SK-N-SH treated with all-trans-retinoic acid at 6 μM for 48 hours (cell line): ENCODE measurements around the gene ILK.

Source experiments
- ATAC-seq: fragments of 200-7000 bp; cut with Tn5 transposase; 3 replicates; pipeline ENCODE4 v1.9.1; 2020; ENCODE audit warnings: mild to moderate bottlenecking, moderate library complexity
- ARNTL ChIP-seq: fragments of 450-650 bp; formaldehyde crosslinking; IDR thresholded peaks from 2 replicates; pipeline ENCODE4 v1.5.0; 2020; ENCODE audit warnings: low read depth, mild to moderate bottlenecking, moderate library complexity, borderline replicate concordance
- CSDC2 ChIP-seq: fragments of 250-450 bp; sonication (Bioruptor Pico); IDR thresholded peaks from 2 replicates; pipeline ENCODE4 v1.5.0; 2020; ENCODE audit warnings: mild to moderate bottlenecking, moderate library complexity
- ESRRG ChIP-seq: fragments of 250-450 bp; sonication (Bioruptor Pico); IDR thresholded peaks from 2 replicates; pipeline ENCODE4 v1.6.1; 2021; ENCODE audit warnings: mild to moderate bottlenecking
- GLIS3 ChIP-seq: fragments of 250-450 bp; sonication (Bioruptor Pico); IDR thresholded peaks from 2 replicates; pipeline ENCODE4 v1.5.0; 2020; ENCODE audit warnings: mild to moderate bottlenecking, moderate library complexity
- OSR1 ChIP-seq: fragments of 250-450 bp; sonication (Bioruptor Pico); IDR thresholded peaks from 2 replicates; pipeline ENCODE4 v1.8.0; 2022; ENCODE audit warnings: moderate library complexity, mild to moderate bottlenecking, inconsistent platforms
- PPARA ChIP-seq: fragments of 250-450 bp; sonication (Bioruptor Pico); IDR thresholded peaks from 2 replicates; pipeline ENCODE4 v1.5.0; 2020; ENCODE audit warnings: mild to moderate bottlenecking, borderline replicate concordance
- RARB ChIP-seq: fragments of 250-450 bp; sonication (Bioruptor Pico); IDR thresholded peaks from 2 replicates; pipeline ENCODE4 v1.8.0; 2021; ENCODE audit warnings: mild to moderate bottlenecking, moderate library complexity
- SNAI2 ChIP-seq: fragments of 250-450 bp; sonication (Bioruptor Pico); IDR thresholded peaks from 2 replicates; pipeline ENCODE4 v1.5.0; 2020; ENCODE audit warnings: mild to moderate bottlenecking, moderate library complexity
- TCF4 ChIP-seq: fragments of 250-450 bp; sonication (Bioruptor Pico); IDR thresholded peaks from 2 replicates; pipeline ENCODE4 v1.8.0; 2021; ENCODE audit warnings: mild to moderate bottlenecking, moderate library complexity, borderline replicate concordance
- TOX ChIP-seq: fragments of 250-450 bp; sonication (Bioruptor Pico); IDR thresholded peaks from 2 replicates; pipeline ENCODE4 v1.8.0; 2021; ENCODE audit warnings: mild to moderate bottlenecking, moderate library complexity, borderline replicate concordance
- ZFP3 ChIP-seq: fragments of 250-450 bp; sonication (Bioruptor Pico); IDR thresholded peaks from 2 replicates; pipeline ENCODE4 v1.5.0; 2020; ENCODE audit warnings: mild to moderate bottlenecking, moderate library complexity
- ZNF70 ChIP-seq: fragments of 450-650 bp; formaldehyde crosslinking; IDR thresholded peaks from 2 replicates; pipeline ENCODE4 v1.5.0; 2020; ENCODE audit warnings: mild to moderate bottlenecking, moderate library complexity
- ZNF8 ChIP-seq: fragments of 450-650 bp; formaldehyde crosslinking; IDR thresholded peaks from 2 replicates; pipeline ENCODE4 v1.5.0; 2020; ENCODE audit warnings: mild to moderate bottlenecking, moderate library complexity
- TF ChIP-seq, protein P1 (sequence below): fragments of 250-450 bp; sonication (Bioruptor Pico); IDR thresholded peaks from 2 replicates; pipeline ENCODE4 v1.5.1; 2021; ENCODE audit warnings: mild to moderate bottlenecking, moderate library complexity
- TF ChIP-seq, protein P2 (sequence below): fragments of 250-450 bp; sonication (Bioruptor Pico); IDR thresholded peaks from 2 replicates; pipeline ENCODE4 v1.8.0; 2021; ENCODE audit warnings: low read depth, mild to moderate bottlenecking, moderate library complexity, borderline replicate concordance
- TF ChIP-seq, protein P3 (sequence below): fragments of 250-450 bp; sonication (Bioruptor Pico); IDR thresholded peaks from 2 replicates; pipeline ENCODE4 v1.5.0; 2020; ENCODE audit warnings: mild to moderate bottlenecking, moderate library complexity
- TF ChIP-seq, protein P4 (sequence below): fragments of 250-450 bp; sonication (Bioruptor Pico); IDR thresholded peaks from 2 replicates; pipeline ENCODE4 v1.5.1; 2020; ENCODE audit warnings: low read depth, mild to moderate bottlenecking, moderate library complexity

Gene ILK

DNA sequence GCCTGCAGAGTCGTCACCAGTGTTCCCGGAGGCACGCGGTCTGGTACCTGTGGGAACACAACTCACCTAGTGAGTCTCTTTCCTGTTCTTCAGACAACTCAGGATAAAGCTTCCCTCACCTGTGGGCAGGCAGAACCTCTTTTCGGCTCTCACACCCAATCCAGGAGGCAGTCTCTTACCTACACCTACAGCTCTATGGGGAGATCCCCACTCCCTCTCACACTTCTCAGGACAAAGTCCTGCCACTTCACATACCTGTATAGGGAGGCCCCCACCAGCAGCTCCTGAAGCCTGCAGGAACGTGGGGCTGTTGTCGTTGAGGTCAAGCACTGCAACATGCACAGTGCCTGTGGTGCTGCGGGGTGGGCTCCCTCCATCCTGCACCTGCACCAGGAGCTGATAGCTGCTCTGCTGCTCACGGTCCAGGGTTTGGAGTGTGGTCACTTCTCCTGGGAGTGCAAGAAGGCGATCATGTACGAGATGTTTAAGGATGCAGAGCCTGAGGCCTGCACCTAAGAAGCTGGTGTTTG is 27.9 kb downstream of the ILK start (continued):
- no peak for TF ChIP-seq PPARA (CRISPR knock-in tag)

DNA sequence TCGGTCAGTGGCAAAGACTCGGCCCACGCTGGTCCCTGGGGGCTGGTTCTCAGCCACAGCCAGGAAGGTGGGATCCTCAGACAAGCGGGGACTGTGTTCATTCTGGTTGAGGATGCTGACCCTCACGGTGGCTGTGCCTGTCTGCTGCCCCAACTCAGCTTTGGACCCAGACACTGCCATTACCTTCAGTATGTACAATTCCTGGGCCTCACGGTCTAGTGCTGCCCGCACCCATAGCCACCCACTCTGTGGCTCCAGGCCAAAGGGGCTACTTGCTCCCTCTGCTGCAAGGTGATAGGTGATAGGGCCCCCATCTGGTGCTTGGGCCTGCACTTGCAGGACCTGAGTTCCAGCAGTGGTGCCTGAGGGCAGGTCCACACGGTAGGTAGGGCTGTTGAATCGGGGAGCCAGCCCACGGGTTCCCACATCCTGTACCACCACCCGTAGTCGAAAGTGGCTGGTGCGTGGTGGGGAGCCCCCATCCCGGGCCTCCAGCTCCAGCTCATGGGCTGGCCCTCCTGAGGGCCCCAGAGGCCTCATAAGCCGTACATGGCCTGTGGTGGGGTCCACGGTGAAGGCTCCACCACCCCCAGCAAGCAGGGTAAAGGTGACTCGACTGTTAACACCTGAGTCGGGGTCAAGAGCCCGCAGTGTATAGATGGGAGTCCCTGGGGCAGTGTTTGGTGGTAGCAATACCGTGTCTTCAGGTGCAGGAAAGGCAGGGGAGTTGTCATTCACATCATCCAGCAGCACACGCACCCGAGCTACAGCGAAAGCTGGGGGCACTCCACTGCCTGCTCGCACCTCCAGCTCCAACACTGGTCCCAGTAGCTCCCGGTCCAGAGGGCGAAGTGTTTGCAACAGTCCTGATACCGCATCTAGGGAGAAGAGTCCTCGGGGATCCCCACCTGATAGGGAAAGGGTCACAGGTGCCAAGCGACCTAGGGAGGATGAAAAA is 28.8 kb downstream of the ILK start:
- no peak for ATAC-seq
- TF ChIP-seq ZNF70 (CRISPR knock-in tag): no peak
- TF ChIP-seq TOX (CRISPR knock-in tag): no peak
- TF ChIP-seq, protein P1, sequence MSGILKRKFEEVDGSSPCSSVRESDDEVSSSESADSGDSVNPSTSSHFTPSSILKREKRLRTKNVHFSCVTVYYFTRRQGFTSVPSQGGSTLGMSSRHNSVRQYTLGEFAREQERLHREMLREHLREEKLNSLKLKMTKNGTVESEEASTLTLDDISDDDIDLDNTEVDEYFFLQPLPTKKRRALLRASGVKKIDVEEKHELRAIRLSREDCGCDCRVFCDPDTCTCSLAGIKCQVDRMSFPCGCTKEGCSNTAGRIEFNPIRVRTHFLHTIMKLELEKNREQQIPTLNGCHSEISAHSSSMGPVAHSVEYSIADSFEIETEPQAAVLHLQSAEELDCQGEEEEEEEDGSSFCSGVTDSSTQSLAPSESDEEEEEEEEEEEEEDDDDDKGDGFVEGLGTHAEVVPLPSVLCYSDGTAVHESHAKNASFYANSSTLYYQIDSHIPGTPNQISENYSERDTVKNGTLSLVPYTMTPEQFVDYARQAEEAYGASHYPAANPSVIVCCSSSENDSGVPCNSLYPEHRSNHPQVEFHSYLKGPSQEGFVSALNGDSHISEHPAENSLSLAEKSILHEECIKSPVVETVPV (CRISPR knock-in tag): no peak
- no peak for TF ChIP-seq PPARA (CRISPR knock-in tag)
- TF ChIP-seq RARB (CRISPR knock-in tag): no peak
- no peak for TF ChIP-seq SNAI2 (CRISPR knock-in tag)
- no peak for TF ChIP-seq ESRRG (CRISPR knock-in tag)
- TF ChIP-seq ZFP3 (CRISPR knock-in tag): no peak
- TF ChIP-seq, protein P2, sequence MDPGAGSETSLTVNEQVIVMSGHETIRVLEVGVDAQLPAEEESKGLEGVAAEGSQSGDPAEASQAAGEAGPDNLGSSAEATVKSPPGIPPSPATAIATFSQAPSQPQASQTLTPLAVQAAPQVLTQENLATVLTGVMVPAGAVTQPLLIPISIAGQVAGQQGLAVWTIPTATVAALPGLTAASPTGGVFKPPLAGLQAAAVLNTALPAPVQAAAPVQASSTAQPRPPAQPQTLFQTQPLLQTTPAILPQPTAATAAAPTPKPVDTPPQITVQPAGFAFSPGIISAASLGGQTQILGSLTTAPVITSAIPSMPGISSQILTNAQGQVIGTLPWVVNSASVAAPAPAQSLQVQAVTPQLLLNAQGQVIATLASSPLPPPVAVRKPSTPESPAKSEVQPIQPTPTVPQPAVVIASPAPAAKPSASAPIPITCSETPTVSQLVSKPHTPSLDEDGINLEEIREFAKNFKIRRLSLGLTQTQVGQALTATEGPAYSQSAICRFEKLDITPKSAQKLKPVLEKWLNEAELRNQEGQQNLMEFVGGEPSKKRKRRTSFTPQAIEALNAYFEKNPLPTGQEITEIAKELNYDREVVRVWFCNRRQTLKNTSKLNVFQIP (CRISPR knock-in tag): no peak
- TF ChIP-seq ARNTL: no peak
- TF ChIP-seq ZNF8 (CRISPR knock-in tag): no peak
- TF ChIP-seq, protein P3, sequence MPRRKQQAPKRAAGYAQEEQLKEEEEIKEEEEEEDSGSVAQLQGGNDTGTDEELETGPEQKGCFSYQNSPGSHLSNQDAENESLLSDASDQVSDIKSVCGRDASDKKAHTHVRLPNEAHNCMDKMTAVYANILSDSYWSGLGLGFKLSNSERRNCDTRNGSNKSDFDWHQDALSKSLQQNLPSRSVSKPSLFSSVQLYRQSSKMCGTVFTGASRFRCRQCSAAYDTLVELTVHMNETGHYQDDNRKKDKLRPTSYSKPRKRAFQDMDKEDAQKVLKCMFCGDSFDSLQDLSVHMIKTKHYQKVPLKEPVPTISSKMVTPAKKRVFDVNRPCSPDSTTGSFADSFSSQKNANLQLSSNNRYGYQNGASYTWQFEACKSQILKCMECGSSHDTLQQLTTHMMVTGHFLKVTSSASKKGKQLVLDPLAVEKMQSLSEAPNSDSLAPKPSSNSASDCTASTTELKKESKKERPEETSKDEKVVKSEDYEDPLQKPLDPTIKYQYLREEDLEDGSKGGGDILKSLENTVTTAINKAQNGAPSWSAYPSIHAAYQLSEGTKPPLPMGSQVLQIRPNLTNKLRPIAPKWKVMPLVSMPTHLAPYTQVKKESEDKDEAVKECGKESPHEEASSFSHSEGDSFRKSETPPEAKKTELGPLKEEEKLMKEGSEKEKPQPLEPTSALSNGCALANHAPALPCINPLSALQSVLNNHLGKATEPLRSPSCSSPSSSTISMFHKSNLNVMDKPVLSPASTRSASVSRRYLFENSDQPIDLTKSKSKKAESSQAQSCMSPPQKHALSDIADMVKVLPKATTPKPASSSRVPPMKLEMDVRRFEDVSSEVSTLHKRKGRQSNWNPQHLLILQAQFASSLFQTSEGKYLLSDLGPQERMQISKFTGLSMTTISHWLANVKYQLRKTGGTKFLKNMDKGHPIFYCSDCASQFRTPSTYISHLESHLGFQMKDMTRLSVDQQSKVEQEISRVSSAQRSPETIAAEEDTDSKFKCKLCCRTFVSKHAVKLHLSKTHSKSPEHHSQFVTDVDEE (CRISPR knock-in tag): no peak
- no peak for TF ChIP-seq TCF4 (CRISPR knock-in tag)
- TF ChIP-seq OSR1 (CRISPR knock-in tag): no peak

DNA sequence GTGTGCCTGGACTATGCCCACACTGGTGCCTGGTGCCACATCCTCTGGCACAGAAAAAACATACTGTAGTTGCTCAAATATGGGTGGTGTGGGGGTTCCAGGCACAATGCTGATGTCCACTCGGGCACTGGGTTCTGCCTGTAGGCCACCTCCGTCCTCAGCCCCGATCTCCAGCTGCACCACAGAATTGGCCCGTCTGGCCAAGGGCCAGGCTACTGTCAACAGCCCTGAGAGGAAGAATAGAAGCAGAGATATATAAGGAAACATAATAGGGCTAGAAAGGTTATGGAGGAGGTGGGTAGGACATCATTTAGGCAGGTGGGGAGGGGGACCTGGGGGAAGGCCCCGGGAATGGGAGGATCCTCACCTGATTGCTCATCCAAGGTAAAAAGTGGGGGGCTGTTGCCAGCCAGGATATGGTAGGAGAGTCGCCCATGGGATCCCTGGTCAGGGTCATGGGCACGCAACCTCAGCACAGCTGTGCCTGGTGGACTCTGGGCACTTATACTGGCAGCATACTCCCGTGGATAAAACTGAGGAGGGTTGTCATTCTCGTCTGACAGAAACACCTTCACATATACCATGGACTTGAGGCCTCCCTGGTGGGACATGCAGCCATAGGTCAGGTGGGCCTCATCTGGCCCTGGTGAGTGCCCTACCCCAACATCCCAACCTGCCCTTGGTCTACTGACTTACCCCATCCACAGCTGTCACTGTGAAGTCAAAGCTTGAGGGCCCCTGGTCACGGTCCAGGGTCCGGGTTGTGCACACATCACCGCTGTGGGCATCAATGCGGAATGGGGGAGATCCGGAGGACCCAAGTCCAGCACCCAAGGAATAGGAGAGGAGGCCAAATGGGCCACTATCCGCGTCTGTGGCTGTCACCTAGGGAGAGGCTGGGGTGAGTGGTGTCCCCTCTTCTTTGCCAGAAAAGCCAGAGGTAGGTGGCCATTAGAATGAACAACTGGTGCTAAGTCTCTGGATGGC is 30.1 kb downstream of the ILK start:
- TF ChIP-seq, protein P3 (CRISPR knock-in tag): no peak
- TF ChIP-seq TOX (CRISPR knock-in tag) (no peak), CSDC2 (CRISPR knock-in tag) (no peak), GLIS3 (no peak), TCF4 (CRISPR knock-in tag) (no peak), ZNF8 (CRISPR knock-in tag) (no peak), SNAI2 (CRISPR knock-in tag) (no peak), RARB (CRISPR knock-in tag) (no peak)
- TF ChIP-seq, protein P2 (CRISPR knock-in tag): no peak
- TF ChIP-seq, protein P4, sequence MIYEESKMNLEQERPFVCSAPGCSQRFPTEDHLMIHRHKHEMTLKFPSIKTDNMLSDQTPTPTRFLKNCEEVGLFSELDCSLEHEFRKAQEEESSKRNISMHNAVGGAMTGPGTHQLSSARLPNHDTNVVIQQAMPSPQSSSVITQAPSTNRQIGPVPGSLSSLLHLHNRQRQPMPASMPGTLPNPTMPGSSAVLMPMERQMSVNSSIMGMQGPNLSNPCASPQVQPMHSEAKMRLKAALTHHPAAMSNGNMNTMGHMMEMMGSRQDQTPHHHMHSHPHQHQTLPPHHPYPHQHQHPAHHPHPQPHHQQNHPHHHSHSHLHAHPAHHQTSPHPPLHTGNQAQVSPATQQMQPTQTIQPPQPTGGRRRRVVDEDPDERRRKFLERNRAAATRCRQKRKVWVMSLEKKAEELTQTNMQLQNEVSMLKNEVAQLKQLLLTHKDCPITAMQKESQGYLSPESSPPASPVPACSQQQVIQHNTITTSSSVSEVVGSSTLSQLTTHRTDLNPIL (CRISPR knock-in tag): no peak
- no peak for ATAC-seq
